Fibroblast of mammary gland (primary cell): ENCODE measurements around the gene LAMA2.
A peak's percentile ranks its signal among the peaks of the same experiment; 100 is the strongest.

Source experiments
- DNase-seq: peaks from one replicate; pipeline ENCODE4 v3.0.0-alpha.2; 2010; ENCODE audit warnings: low read depth
- H3K4me3 ChIP-seq: 2 replicates; pipeline ENCODE4 v1.5.1; 2011; ENCODE audit warnings: low read depth, mild to moderate bottlenecking, low read length, moderate library complexity; ENCODE audit not compliant: control insufficient read depth
- CTCF ChIP-seq: conservative IDR thresholded peaks from 2 replicates; pipeline ENCODE4 v1.5.1; 2011; ENCODE audit warnings: low read depth, low read length, inconsistent platforms; ENCODE audit not compliant: control insufficient read depth, insufficient read depth

The LAMA2 gene

GRCh38 chr6:128899341-128900050 is 16.6 kb downstream of the LAMA2 start:
- DNase-seq, result peak; percentile 27

GRCh38 chr6:128903715-128904114 is 20.8 kb downstream of the LAMA2 start:
- DNase-seq, result no peak
- H3K4me3 ChIP-seq, result no peak overlapping the region
- TF ChIP-seq CTCF, result no peak

More at GRCh38 chr6:128899341-128900050, 16.6 kb downstream of the LAMA2 start:
- no peak overlapping the region for H3K4me3 ChIP-seq
- no peak for TF ChIP-seq CTCF

GRCh38 chr6:128914051-128914450 is 31.1 kb downstream of the LAMA2 start:
- no peak overlapping the region for H3K4me3 ChIP-seq
- TF ChIP-seq CTCF, result no peak
- DNase-seq, result peak; percentile 8

- TF ChIP-seq CTCF, result no peak
- DNase-seq, result peak; percentile 56
- no peak overlapping the region for H3K4me3 ChIP-seq
Measured at GRCh38 chr6:128918886-128919285, 35.9 kb downstream of the LAMA2 start.

GRCh38 chr6:128919412-128920180 is 36.7 kb downstream of the LAMA2 start:
- H3K4me3 ChIP-seq, result no peak overlapping the region
- no peak for TF ChIP-seq CTCF
- peak; percentile 88 for DNase-seq

GRCh38 chr6:128925765-128926164 is 42.8 kb downstream of the LAMA2 start:
- no peak for TF ChIP-seq CTCF
- H3K4me3 ChIP-seq, result no peak overlapping the region
- no peak for DNase-seq
